ENCODE measurements around the gene TMEM63B.

- TF ChIP-seq POLR2A (IDR thresholded peaks at IDR 0.05; ENCODE audit: low read length) = no peak
- TF ChIP-seq GATA1 (IDR thresholded peaks at IDR 0.05; ENCODE audit: low read depth, low read length) = no peak
These were observed 65.2 kb downstream of the TMEM63B start for GRCh38 chr6:44192428-44193041.
